ENCODE data around the gene COX10.
"Not testable (repeated sequence)": the region's sequence is repeated elsewhere in the genome, so short reads cannot be mapped to it uniquely, and the experiment has no call there.

COX10 gene

GRCh38 chr17:14069251-14070021 is at the start of gene COX10:
TSS of gene COX10 (plus strand) at chr17:14069504. CDS start at chr17:14069606, 102 bp downstream.
- DNase-seq = peak; percentile 90 to 92

DNA sequence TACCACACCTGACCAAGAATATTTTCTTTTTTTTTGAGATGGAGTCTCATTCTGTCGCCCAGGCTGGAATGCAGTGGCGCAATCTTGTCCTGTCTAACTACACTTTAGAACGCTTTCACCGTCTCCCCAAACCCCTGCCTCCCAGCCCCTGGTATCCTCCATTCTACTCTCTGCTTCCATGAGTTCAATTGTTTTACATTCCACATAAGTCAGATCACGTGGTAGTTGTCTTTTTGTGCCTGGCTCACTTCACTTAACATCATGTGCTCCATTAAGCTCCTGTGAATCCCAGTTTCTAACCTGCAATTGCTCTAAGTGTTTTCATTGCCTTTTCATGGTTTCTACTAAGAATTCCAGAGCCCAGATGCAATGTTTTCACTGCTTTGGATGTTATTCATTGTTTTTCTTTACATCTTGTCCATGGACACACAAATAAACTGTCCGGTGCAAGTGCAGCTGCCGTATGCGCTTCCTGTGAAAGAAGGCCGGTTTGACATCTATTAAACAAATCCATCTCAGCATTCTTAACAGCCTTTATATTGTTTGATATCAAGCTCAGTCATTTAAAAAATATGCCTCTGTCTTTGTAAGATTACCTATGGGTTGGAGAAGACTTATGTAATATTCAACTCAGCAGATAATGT is 47.5 kb upstream of the COX10 start:
- DNase-seq = not testable (repeated sequence)

DNA sequence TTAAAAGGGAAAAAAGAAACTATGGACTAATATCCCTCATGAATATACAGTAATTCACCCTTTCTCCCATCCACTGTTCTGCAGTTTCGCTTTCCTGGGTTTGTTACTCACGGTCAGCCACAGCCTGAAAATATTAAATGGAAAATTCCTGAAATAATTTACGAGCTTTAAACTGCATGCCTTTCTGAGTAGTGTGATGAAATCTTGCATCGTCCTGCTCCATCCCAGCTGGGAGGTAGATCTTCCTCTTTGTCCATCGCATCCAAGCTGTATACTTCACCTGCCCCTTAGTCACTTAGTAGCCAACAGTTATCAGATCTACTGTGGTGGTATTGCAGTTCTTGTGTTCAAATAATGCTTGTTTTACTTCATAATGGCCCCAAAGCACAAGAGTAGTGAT is 39.5 kb upstream of the COX10 start:
- not testable (repeated sequence) for DNase-seq

- no peak for DNase-seq
Observed at GRCh38 chr17:14032234-14032633, 37.1 kb upstream of the COX10 start.

GRCh38 chr17:14033166-14033565 is 36.1 kb upstream of the COX10 start:
- DNase-seq = no peak

DNA sequence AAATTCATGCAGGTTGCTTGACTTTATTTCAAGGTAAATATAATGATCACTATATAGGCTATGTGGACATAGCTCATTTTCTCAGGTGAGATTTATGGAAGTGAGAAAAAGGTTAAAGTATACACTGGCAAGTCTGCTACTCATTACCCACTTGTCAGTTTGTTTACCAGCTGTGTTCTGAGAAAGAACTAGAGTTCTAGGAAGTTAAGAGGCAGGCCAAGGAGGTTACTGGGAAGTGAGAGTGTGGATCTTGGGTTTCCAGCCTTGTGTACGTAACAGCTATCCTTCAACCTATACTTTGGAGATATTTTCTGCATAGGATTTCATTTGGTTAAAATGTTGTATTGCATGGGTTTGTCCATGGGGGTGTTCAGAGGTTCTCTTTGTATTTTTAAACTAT is 31.9 kb upstream of the COX10 start:
- no peak for DNase-seq

- no peak for DNase-seq
Observed at GRCh38 chr17:14038206-14038605, 31.1 kb upstream of the COX10 start.

GRCh38 chr17:14042411-14042810 is 26.9 kb upstream of the COX10 start:
- DNase-seq = no peak

- no peak for DNase-seq
Observed at GRCh38 chr17:14044702-14045101, 24.6 kb upstream of the COX10 start.

GRCh38 chr17:14046978-14047377 is 22.3 kb upstream of the COX10 start:
- no peak for DNase-seq

DNA sequence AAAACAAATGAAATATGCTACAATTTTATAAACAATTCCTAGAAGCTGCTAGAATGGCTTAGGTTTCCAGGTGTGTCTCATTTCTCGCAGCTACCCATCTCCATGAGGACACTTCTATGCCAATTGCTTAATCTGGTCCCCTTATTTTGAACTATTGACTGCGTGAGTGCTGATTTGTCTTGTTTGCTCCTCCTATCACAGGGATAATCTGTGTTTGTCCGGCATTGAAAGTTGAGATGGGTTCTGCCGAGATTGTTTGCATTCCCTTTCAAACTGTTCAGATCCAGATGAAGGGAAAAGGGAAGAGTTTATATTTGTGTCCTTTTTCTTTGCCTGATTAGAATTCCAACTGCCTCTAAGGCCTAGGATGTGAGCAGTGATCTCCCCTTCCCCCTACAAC is 21.7 kb upstream of the COX10 start:
- no peak for DNase-seq

GRCh38 chr17:14048169-14048568 is 21.1 kb upstream of the COX10 start:
- DNase-seq = no peak

DNA sequence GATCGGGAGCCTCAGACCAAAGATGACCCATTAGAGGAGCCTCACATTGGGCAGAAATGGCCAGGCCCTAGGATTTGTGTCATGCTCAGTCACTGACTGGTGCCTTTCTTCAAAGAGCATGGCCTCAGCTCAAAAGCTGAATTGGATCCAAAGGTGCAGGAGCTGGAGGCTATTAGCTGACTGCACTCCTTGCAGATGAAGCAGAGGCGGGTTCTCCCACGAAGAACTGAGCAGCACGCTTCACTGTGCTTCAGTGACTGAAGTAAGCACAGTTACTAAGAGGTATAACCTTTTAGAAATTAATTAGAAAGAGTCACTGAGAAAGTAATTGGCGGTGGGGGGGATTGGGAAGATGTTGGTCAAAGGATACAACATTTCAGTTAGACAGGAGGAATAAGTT is 18.7 kb upstream of the COX10 start:
- DNase-seq = no peak

DNA sequence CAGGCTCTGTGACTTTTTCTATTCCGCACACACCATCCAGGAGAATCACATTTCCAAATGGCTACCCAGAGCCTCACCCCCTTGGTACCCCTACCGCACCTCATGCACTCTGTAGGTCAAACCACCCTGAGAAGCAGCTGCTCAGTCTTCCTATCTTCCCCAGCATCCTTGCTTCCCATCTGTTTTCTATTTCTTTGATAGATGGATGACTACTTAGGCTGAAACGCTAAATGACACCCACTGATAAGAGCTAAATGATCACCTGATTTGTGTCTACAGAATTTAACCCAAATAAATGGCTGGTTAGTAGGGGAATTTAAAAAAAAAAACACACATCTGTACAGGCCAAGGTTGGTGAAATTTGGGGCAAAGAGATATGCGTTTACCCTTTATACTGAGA is 17.6 kb upstream of the COX10 start:
- DNase-seq = no peak

DNA sequence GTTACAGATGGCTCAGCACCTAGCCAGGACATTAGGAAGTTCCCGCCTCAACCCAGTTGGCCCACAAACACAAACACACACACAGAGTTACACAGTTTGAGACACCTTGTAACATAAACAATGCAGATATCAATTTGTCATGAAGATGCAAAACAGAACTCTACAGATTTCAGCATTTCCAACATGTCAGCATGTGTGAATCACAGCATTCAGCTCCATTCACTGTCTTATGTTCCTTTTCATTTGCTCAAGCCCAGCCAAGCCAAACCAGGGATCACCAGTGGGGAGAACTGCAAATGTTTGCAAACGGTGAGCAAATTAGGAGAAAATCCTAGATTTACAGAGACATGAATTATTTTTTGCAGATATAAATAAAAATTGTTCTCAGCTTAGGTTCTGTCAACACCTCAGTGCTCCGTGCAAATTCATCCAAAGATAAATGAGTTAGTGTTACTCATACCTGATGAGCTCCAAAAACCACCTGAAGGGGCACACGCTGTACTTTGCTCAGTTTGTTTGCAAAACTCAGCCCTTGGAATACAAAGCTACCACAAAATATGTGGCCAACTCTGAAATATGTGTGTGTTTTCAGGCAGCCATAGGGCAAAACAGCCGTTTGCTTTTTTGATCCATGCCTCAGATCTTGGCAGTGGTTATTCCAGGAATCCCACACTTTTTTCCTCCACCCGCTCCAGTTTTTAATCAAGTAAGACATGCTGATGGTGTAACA is 16.3 kb upstream of the COX10 start:
- no peak for DNase-seq

- no peak for DNase-seq
Observed at GRCh38 chr17:14057591-14057990, 11.7 kb upstream of the COX10 start.

DNA sequence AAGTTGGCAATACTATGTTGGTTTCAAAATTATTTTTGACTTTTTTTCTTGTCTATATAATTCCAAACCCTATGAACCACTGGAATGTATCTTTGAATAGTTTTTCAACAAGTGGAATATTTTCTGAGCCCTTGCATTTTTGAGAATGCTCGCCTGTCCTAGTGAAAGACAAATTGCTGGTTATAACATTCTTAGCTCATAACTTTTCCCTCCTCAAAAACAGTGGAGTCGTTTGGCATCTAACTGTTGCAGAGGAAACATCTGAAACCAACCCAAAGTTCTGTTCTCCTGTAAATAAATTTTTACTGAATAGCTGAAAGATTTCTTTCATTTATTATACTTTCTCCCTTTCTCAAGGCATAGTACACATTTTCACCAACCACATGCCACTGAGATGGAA is 11.3 kb upstream of the COX10 start:
- no peak for DNase-seq

DNA sequence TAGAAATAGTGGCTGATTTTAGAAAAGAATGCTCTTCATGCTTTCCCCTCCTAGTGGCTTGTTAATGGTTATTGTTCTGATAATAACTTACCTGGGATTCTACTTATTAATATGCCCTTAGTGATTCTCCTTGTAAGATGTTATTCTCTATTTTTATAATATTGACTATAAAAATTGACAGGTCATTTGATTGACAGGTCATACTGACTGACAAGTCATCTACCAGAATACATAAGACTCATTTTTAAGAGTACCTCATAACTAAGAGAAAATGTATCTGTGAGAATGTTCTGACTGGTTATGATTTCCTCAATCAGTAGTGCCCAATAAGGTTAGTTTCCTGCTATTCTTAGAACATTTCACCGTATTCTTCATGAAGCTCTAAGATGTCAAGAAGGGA is 8.6 kb upstream of the COX10 start:
- DNase-seq = no peak

- no peak for DNase-seq
Observed at GRCh38 chr17:14061666-14062560, 7.4 kb upstream of the COX10 start.

GRCh38 chr17:14067347-14067746 is 2.0 kb upstream of the COX10 start:
- DNase-seq = no peak

DNA sequence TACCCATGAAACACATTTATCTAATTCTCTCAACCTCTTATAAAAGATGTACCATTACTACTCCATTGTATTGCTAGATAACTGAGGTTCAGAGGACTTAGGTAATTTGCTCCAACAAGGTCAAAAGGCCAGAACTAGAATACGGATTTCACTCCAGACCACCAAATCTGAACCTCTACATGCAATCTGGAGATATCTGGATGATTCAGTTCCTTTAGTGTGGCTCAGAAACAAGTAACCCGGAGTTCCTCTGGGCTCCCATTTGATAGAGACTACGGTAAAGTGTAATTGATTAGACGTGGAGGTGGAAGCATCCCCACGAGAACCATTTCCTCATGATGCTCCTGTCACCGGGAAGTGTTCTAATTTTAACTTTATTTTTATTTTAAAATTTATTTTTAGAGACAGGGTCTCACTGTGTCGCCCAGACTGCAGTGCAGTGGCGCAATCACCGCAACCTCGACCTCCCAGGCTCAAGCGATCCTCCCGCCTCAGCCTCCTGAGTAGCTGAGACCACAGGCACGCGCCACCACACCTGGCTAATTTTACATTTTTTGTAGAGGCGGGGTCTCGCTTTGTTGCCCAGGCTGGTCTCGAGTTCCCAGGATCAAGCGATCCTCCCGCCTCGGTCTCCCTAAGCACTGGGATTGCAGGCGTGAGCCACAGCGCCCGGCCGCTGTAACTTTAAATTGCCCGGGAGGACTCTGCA is 608 bp upstream of the COX10 start:
- no peak for DNase-seq

GRCh38 chr17:14070344-14070984 is 1.2 kb downstream of the COX10 start:
- DNase-seq = no peak
